Astrocyte of the spinal cord (primary cell): ENCODE data around the gene ST3GAL6.

Source experiments
- DNase-seq: peaks from one replicate; pipeline ENCODE4 v3.0.0; 2011; ENCODE audit warnings: low read depth, low spot score
- H3K4me3 ChIP-seq: 2 replicates; pipeline ENCODE4 v1.5.1; 2011; ENCODE audit warnings: low read depth, mild to moderate bottlenecking, low read length, moderate library complexity
- in situ Hi-C: cut with HindIII; loops from 2 replicates; pipeline ENCODE4 v1.10.0; 2017; ENCODE audit warnings: low sequenced_read_pairs
- TF ChIP-seq, protein P1 (sequence below): IDR thresholded peaks from 2 replicates; pipeline ENCODE4 v1.5.1; 2012; ENCODE audit warnings: low read depth, mild to moderate bottlenecking, low read length, inconsistent platforms

The ST3GAL6 gene

DNA sequence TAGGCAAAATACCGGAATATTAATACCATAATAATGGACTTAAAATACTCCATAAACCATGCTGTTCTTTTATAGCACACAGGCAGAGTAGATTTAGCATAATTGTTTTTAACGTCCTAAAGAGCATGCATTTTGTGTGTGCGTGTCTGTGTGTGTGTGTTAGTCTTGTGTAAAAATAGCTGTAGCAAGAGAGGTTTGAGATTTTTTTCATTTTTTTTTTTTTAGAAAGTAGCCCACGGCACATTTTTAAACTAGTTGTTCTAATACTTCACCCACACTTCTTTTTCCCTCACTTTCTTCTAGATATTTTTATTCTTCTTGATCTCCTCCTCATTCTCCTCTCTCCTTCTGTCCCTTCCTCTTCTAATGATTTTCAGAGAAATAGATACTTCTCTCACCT is 7.5 kb upstream of the ST3GAL6 start:
- in situ Hi-C loops = no loop called here

DNA sequence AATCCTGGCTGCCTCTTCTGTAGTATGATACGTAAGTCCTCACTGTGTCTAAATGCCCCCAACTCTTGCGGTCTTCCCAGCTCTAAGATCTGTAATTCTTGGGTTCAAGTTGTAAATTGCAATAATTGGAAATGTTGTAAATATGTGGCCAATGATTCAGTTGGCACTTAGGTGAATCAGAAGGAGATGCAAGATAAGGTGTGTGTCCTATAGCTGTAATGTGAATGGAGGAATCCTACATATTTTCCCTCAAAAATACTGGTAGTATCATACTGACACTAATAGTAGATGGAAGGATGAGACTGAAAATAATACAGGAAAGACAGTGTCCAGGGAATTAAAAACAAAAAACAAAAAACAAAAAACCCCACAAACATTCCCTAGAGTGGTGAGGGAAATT is 3.5 kb upstream of the ST3GAL6 start:
- in situ Hi-C loops = no loop called here
- no peak overlapping the region for H3K4me3 ChIP-seq
- no peak for DNase-seq
- TF ChIP-seq, protein P1, sequence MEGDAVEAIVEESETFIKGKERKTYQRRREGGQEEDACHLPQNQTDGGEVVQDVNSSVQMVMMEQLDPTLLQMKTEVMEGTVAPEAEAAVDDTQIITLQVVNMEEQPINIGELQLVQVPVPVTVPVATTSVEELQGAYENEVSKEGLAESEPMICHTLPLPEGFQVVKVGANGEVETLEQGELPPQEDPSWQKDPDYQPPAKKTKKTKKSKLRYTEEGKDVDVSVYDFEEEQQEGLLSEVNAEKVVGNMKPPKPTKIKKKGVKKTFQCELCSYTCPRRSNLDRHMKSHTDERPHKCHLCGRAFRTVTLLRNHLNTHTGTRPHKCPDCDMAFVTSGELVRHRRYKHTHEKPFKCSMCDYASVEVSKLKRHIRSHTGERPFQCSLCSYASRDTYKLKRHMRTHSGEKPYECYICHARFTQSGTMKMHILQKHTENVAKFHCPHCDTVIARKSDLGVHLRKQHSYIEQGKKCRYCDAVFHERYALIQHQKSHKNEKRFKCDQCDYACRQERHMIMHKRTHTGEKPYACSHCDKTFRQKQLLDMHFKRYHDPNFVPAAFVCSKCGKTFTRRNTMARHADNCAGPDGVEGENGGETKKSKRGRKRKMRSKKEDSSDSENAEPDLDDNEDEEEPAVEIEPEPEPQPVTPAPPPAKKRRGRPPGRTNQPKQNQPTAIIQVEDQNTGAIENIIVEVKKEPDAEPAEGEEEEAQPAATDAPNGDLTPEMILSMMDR = no peak

More for the DNA sequence above, 7.5 kb upstream of the ST3GAL6 start:
- TF ChIP-seq, protein P1 = no peak
- H3K4me3 ChIP-seq = no peak overlapping the region
- no peak for DNase-seq

DNA sequence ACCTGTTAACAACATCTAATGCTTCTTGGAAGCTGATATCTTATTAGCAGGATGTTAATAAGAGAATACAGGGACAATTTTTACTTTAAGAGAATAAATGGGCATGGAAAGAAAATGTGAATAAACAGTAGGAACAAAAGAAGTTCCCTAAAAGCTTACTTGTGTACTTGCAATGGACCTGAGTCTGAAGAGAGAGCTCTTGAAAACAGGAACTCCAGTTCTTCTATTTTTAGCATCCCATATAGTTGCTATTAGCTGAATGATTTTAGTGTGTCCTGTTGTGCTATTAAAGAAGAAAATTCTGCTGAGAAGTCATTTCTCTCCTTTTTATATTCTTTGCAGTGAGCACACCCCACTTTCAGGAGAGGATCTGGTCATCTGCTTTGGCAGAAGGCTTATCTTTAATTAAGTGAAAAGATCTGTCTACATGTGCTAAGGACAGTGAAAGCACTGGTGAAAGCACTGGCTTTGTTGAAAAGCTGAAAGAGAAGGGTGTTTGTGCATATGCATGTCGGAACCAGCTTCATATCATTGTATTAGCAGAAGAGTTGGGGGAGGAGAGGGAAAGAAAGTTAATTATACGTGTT is 1.4 kb upstream of the ST3GAL6 start:
- in situ Hi-C loops = no loop called here
- TF ChIP-seq, protein P1 = no peak
- no peak for DNase-seq
- H3K4me3 ChIP-seq = no peak overlapping the region

DNA sequence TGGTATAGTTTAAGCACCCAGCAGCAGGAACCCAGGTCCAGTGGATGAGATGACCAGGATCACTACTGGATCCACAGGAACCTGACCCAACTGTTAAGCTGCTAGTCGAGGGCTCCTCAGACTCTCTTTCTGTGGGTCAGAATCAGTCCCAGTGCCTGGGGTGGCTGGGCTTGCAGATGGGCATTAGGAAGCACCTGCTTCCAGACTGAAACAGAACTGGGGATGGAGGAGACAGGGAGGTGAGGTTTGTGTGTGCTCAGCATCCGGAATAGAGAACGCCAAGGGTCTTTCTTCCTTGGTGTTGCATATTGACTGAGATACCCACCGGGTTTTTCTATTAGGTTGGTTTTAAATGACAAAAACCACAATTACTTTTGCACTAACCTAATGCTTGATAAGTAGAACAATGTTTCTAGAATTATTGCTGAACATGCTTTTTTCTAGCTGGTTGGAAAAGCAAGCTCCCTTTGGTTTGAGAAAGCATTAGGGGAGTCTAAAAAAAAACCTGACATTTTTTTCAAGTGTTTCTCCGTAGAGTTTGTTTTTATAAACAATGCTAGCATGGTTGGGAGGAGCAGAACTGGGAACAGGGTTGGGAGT is 779 bp downstream of the ST3GAL6 start:
- TF ChIP-seq, protein P1 = no peak
- H3K4me3 ChIP-seq = no peak overlapping the region
- no peak for DNase-seq
- in situ Hi-C loops = no loop called here

DNA sequence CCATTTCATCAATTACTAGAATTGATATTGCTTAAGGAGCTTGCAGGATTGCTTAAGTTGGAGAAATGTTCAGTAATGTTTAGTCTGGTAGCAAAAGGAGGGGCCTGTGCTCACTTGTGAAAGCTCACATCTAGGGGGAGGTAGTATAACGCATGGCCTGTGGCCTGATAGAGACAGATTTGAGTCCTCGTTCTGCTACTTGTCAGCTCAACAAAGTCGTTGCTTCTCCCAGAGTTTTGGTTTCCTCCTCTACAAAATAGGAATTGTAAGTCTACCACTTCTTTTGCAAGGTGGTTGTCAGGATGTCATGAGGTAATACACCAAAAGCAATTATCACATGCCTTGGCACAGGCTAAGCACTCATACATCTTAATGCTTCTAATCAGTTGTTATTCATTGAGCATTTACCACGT is 1.3 kb downstream of the ST3GAL6 start:
- H3K4me3 ChIP-seq = no peak overlapping the region
- in situ Hi-C loops = no loop called here
- TF ChIP-seq, protein P1 = no peak
- DNase-seq = no peak

DNA sequence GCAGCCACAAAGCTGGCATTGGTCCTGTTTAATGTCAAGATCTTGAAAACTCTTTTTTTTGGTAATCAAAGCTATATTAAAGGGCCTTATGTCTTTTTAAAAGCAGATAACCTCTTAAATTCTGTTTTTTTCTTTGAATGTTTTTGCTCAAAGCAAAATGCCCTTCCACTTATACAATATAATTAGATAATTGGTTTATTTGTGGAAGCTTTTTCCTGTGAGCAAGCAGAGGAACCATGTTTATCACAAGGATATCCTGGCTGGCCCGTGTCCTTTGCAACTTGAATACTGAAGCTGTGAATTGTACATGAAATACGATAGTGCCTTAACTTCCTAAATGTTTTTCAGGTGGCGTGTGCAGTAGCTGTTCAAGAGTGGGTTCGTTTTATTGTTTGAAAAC is 2.6 kb downstream of the ST3GAL6 start:
- H3K4me3 ChIP-seq = no peak overlapping the region
- no peak for DNase-seq
- TF ChIP-seq, protein P1 = no peak
- in situ Hi-C loops = no loop called here
